Endothelial cell of coronary artery (primary cell): ENCODE results near the gene CHCHD1. TPM values are rescaled to one million over a fixed set of nuclear protein-coding genes. Genes with fewer than 3 reads are reported as not detected.

ENCODE experiments used
- total RNA-seq: library from RNA; depleted of rRNA; stranded (reverse); fragments of >200 nt; gene quantifications from 2 replicates; pipeline ENCODE4 v1.2.3, GENCODE V29; 2014

CHCHD1 gene
- 30.9 and 40.6 TPM in 2 replicates for total RNA-seq

DNA sequence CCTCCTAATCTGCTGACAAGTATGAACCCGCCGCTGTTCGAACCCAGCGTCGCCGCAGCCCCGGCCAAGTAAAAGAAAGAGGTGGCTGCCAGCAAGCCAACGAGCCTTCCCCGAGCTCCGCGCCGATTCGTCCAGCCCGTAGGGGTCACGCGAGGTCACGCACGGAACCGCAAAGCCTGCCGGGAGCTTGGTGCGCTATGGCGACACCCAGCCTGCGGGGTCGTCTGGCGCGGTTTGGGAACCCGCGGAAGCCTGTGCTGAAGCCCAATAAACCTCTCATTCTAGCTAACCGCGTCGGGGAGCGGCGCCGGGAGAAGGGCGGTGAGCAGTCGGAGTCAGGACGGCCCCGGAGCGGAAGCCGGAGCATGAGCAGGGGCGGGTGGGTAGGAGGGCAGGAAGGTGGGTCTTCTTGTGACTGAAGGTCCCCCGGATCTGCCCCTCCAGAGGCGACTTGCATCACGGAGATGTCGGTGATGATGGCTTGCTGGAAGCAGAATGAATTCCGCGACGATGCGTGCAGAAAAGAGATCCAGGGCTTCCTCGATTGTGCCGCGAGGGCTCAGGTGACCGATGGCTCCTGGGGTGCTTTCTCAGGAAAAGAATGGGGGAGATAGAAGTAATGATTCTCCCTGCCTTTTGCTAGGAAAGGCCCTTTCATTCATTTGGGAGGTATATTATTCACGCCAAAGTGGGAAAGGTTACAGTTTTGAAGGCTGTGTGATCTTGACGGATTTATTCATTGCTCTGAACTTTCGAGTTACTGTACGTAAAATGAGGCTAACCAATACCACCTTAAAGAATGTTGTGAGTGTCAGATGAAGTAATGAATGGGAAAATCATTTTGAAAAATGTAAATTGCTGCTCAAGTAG lies at the start of gene CHCHD1:
CHCHD1 (plus strand) TSS at position 170 of the 870 bp plus-strand sequence; CDS start at position 198, 28 bp downstream.

DNA sequence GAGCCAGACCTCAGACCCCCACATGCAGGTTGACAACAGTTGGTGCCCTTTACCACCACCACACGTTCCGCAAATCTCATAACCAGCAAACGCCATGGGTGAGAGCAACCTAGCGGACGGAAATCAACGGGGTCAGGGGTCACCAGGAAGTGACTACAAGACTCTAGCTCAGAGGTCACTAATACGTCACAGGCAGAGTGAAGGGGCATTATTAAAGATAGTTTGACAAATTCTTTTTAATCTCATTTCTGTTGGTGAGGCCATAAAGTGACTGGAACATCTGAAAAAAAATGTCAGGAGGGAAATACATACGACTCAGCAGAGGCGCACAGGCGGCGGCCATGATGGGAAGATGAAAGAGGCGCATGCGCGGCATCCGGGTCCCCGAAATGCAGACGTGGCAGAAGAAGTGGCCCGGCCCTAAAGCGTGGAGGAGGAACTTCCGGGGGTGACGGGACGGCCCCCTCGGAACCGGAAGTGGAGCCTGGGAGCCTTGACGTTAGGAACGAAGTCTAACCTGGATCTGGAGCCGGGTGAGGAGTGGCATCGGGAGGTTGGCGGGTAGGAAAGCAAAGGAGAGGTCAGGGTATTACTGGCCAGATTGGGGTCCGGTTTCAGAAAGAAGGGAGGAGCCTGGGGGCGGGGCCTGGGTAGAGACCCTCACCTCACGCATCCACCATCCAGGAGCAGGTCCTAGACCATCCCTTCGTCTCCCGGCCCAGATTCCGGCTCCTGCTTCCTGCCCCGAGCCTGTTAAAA lies 37.8 kb upstream of the CHCHD1 start, which contains the start of gene SEC24C:
SEC24C (plus strand) TSS at position 468 of the 759 bp plus-strand sequence. CDS start 2,461 bp downstream, outside the sequence.

DNA sequence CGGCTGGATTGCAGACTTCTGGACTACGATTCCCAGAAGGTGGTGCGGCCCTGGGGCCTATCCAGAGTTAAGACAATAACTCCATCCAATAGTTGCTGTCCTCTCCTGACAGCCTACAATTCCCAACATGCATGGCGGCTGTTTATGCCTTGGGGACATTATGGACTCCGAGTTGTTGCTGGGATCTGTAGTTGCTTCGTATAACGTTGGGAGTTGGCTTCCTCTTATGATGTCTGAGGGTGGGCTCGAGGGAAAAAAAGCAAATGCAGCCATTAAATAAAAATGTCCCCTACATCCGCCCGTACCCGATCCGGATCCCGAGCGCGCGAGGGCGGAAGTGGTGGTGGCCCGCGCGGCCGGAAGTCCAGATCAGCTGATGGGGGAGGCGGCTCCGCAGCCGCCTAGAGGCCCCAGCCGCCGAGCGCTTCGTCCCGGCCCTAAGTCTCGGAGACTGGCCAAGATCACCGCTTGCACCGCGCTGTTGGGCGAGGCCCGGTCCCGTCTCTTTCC lies 3.4 kb downstream of the CHCHD1 start, which contains the start of gene ZSWIM8:
ZSWIM8 (plus strand) TSS at position 396 of the 510 bp plus-strand sequence. CDS start 273 bp downstream, outside the sequence.

Other genes with a start within 250 kb of the CHCHD1 start
- gene USP54, start 190.7 kb upstream of the CHCHD1 start, total RNA-seq = 4.7 and 9.6 TPM in 2 replicates
- not detected in 2 replicates for gene MYOZ1, start 140.6 kb upstream of the CHCHD1 start, total RNA-seq
- gene SYNPO2L, start 126.0 kb upstream of the CHCHD1 start, total RNA-seq = not detected in 2 replicates
- gene AGAP5, start 83.9 kb upstream of the CHCHD1 start, total RNA-seq = 1.6 and 4.4 TPM in 2 replicates
- gene SEC24C, start 37.7 kb upstream of the CHCHD1 start, total RNA-seq = 70.7 and 75.6 TPM in 2 replicates
- 30.0 and 49.1 TPM in 2 replicates for gene ZSWIM8, start 3.6 kb downstream of the CHCHD1 start, total RNA-seq
- 11.7 and 20.0 TPM in 2 replicates for gene NDST2, start 29.6 kb downstream of the CHCHD1 start, total RNA-seq
- gene CAMK2G, start 92.5 kb downstream of the CHCHD1 start, total RNA-seq = 27.2 and 28.5 TPM in 2 replicates
- gene PLAU, start 129.1 kb downstream of the CHCHD1 start, total RNA-seq = 45.6 and 46.1 TPM in 2 replicates
- 140 and 232 TPM in 2 replicates for gene VCL, start 216.1 kb downstream of the CHCHD1 start, total RNA-seq